Stimulated activated CD4-positive, alpha-beta T cell treated with anti-CD3 and anti-CD28 coated beads, Interleukin-1b, Interleukin-23, amount 100 ng/mL, for 1 hour (primary cell): ENCODE data around the gene CUEDC1.
"Not testable (repeated sequence)": the region's sequence is repeated elsewhere in the genome, so short reads cannot be mapped to it uniquely, and the experiment has no call there.

Experiments used
- DNase-seq, 2 donors: peaks; one replicate each; pipeline ENCODE4 v3.0.0-alpha.2; 2020; ENCODE audit warnings: low read depth in 2 of 2

The CUEDC1 gene

GRCh38 chr17:57985675-57985974, 30.4 kb upstream of the CUEDC1 start:
- no peak for DNase-seq

GRCh38 chr17:57984936-57985674, 29.9 kb upstream of the CUEDC1 start:
- no peak for DNase-seq

DNA sequence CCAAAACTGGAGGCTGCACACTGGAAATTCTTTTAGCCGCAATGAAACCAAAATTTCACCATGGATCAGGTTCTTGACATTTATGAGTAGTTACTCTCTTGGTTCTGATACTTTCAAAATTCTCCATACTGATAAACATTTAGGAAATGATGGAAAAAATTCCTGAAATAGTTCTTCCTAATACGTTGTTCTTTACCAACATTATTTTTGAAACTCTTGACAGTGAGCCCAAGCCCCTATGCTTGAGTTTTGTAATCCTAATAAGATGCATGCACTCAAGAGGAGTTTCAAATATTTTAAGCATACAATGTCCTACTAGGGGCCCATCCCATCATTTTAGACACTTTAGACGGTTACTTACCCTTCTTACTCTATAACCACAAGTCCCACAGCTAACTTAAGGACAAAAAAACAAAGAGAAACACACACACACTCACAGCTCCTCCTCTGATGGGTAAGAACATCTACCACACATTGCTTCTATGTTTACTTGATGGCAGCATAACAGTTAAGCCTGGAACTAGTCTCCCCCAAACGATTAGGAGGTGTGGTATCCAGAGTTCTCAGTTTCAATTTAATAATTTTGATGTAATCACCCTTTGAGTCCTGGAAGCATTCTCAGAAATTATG, 29.2 kb upstream of the CUEDC1 start:
- DNase-seq = no peak

DNA sequence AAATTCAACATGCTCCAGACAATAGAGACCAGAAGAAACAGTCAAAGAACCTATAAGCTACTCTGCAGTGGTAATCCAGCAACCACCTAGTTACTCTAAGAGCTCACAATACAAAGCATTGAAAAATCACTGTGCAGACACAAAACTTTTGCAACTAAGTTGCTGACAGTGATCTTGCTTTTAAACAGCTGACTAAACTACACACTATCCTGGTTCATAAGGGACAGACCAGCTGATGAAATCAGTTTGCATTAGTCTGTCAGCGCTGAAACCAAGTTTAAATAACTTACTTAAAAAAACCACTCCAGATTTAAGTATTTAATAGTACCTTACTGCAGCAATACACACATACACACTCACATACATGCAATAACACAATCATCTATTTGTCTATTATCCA, 28.2 kb upstream of the CUEDC1 start:
- no peak for DNase-seq

- no peak for DNase-seq
These were observed 27.4 kb upstream of the CUEDC1 start for GRCh38 chr17:57982452-57983170.

DNA sequence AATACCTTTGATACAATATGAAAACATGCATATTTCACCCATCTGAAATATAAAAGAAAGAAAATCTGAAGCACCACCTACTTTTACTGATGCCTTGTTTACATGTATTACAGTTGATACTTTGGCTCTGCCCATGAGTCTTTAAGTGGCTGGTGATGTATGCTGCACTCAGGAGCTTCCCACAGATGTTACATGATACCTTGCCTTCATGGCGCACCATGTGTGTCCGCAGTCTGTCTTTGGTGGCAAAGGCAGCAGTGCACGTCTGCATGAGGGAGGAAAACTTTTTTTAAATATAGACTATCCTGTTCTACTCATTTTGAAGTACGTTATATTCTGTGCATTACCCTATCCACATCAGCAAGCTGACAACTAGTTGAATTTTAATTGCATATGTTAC, 25.3 kb upstream of the CUEDC1 start:
- DNase-seq = no peak

DNA sequence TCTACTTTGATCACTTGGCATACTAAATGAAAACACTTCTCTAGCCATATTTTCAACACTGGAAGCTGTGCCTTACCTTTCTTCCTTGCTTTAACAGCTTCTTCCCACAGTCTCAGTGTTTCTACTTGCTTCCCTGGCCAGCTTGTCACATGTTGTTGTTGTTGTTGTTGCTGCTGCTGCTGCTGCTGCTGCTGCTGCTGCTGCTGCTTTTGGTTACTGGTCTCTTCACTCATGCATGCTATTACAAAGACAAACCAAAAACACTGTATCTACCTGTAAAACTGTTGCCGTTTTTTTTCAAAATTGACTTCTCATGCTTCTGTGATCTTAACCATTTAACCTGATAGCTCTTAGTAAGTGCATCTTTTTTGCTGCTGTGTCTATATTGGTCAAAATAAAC, 23.9 kb upstream of the CUEDC1 start:
- no peak for DNase-seq

DNA sequence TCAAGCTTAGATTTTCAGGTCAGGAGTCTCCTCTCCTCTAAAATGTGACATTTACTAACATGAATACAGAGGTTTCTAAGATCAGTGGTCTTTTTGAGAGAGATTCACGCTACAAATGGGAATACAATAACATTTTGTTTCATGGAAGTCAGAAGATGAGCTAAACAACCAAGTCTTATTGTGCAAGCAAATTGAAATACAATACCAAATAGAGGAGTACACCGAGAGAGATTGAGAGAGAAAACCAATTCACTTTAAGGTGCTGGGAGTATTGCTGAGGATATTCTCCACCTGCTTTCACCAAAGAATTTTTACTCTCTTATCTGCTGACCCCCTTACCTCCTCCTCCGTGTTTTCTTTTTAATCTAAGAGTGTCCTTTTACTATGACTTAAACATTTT, 21.4 kb upstream of the CUEDC1 start:
- no peak for DNase-seq

- no peak for DNase-seq
These were observed 19.8 kb upstream of the CUEDC1 start for GRCh38 chr17:57975044-57975443.

- DNase-seq = not testable (repeated sequence)
These were observed 19.0 kb upstream of the CUEDC1 start for GRCh38 chr17:57974053-57974824.

- DNase-seq = no peak
These were observed 16.9 kb upstream of the CUEDC1 start for GRCh38 chr17:57972151-57972550.

DNA sequence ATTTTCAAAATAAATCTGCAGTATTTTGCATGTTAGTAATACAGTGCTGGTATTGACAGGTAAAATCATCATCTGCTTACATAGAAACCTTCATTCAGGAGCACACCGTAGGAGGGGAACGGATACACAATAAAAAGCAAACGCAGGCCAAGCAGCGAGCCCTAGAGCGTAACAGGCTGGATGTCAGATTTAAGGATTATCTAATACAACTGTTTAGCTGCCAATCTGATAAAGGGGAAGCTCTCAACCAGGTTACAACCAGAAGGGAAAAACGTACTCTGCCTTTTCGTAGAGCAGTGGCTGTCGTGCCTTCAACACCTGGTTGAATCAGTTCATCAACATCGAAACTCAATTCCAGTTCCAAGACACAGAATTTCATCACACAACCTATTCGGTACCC, 16.4 kb upstream of the CUEDC1 start:
- DNase-seq = no peak

- no peak for DNase-seq
These were observed 15.5 kb upstream of the CUEDC1 start for GRCh38 chr17:57970710-57971109.

- DNase-seq = no peak
These were observed 13.2 kb upstream of the CUEDC1 start for GRCh38 chr17:57968456-57968855.

DNA sequence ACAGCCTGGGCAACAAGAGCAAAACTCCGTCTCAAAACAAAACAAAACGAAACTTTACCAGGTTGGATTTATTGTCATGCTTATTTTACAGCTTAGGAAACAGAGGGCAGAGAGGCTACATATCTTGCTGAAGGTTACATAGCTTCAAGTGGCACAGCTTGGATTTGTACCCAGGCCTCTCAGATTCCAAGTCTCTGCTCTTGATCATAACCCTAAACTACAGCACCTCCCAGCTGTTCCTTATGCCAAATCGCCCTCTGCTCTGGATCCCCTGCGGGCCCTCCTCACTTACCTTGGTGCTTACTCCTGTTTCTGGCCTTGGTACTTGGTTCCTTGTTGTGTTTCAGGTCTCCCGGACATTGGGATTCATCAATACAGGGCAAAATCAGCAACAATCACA, 11.7 kb upstream of the CUEDC1 start:
- no peak for DNase-seq

GRCh38 chr17:57966246-57966645, 11.0 kb upstream of the CUEDC1 start:
- no peak for DNase-seq

GRCh38 chr17:57965521-57966160, 10.4 kb upstream of the CUEDC1 start:
- DNase-seq = no peak

DNA sequence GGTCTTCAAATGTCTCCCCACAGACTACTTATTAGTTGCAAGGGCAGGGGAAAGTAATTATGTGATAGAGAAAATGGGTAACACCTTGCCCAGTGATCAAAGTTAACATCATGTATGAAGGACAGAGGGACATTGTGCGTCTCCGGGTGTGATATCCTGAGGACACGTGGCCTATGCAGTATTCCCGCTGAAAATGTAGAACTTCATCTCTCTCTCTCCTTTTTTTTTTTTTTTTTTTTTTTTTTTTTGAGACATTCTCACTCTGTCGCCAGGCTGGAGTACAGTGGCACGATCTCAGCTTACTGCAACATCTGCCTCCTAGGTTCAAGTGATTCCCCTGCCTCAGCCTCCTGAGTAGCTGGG, 7.9 kb upstream of the CUEDC1 start:
- no peak for DNase-seq

- no peak for DNase-seq
These were observed 7.3 kb upstream of the CUEDC1 start for GRCh38 chr17:57962279-57963148.

DNA sequence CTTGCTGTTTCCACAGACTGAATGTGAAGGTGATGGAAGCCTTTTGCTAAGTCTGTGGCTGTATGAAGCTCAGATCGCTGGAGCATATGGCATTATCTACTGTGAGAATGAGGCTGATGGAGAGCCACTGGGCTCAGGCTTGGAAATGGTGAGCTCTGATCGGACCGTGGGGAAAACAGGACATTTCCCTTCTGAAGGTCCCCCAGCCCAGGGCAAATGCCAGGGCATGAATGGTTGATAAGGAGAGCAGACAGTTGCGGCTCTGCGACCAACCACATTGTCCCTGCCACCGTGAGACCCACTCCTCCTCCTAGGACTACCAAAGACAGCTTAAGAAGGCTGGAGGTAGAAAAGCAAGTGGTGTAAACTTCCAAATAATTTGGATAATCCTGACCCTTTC, 4.7 kb upstream of the CUEDC1 start:
- no peak for DNase-seq

DNA sequence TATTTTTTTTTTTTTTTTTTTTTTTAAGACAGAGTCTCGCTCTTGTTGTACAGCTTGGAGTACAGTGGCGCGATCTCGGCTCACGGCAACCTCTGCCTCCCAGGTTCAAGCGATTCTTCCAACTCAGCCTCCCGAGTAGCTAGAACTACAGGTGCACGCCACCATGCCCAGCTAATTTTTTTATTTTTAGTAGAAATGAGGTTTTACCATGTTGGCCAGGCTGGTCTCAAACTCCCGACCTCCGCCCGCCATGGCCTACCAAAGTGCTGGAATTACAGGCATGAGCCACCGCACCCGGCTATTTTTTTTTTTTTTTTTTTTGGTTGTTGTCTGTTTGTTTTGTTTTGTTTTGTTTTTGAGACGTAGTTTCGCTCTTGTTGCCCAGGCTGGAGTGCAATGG, 3.2 kb upstream of the CUEDC1 start:
- not testable (repeated sequence) for DNase-seq
